ENCODE results near the gene GLT6D1. TPM values are rescaled to one million over a fixed set of nuclear protein-coding genes. Genes with fewer than 3 reads are reported as not detected.

The GLT6D1 gene
- not detected in 2 replicates for total RNA-seq

DNA sequence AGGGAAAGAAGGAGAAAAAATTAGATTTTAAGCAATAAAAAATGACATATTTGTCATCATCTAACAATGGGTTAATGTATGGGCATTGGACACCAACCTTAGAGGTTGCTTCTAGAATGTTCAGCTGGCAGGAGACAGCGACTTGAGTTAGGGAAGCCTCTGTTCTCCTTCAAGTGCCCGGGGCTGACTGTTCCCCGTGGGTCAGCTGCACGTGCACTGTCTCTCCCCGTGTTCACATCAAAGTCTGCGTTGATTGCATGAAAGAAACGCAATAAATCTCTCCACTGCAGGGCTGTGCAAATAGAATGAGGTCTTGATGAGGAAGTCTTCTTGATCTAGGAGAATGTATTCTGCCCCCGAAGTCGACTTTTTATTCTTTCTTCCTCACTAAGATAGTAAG, at the start of gene GLT6D1:
Gene GLT6D1 (minus strand): TSS at position 345 of the 400 bp plus-strand sequence. CDS start 353 bp downstream, outside the sequence.

DNA sequence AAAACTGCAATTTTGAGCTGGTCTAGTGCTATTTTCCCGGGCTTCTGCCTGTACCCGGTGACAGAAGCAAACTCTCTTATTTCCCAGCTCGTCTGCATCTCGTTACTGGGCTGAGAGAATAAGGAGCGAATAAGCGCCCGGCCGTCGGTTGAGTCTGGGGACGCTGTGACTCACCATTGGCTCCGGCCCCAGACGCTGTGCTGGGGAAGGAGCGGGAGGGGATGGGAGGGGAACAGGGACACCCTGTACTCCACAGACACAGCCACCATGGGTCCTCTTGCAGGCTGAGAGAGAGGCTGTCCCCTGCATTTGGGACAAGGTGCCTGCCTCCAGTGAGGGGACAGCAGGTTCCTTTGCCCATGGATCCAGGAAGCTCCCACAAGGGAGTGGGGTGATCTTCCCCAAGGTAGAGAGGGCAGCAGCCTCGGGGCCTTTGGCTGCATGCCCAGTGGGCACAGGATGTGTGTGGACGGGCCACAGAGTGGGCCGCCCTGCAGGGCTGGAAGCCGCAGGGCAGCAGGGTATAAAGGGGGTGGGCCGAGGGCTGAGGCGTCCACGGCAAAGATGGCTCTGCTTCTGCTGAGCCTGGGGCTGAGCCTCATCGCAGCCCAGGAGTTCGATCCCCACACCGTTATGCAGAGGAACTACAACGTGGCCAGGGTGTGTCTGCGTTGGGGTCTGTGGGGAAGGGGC, 23.6 kb upstream of the GLT6D1 start, which contains the start of gene LCN9:
Gene LCN9 (plus strand): TSS at position 552 of the 693 bp plus-strand sequence. CDS start 13 bp downstream, at position 565.

Other genes starting within 250 kb of the GLT6D1 start
- 9.5 and 10.4 TPM in 2 replicates for gene PPP1R26, start 159.8 kb downstream of the GLT6D1 start, total RNA-seq
- gene MRPS2, start 138.9 kb downstream of the GLT6D1 start, total RNA-seq: 10.4 and 11.5 TPM in 2 replicates
- gene LCN1, start 118.1 kb downstream of the GLT6D1 start, total RNA-seq: 0.28 and 0.65 TPM in 2 replicates
- not detected in 2 replicates for gene OBP2A, start 93.4 kb downstream of the GLT6D1 start, total RNA-seq
- not detected in 2 replicates for gene PAEP, start 77.8 kb downstream of the GLT6D1 start, total RNA-seq
- gene LCN9, start 23.8 kb upstream of the GLT6D1 start, total RNA-seq: not detected in 2 replicates
- gene SOHLH1, start 59.9 kb upstream of the GLT6D1 start, total RNA-seq: not detected in 2 replicates
- not detected in 2 replicates for gene KCNT1, start 62.6 kb upstream of the GLT6D1 start, total RNA-seq